ENCODE data around the gene SEL1L.
"Not testable (repeated sequence)": the region's sequence is repeated elsewhere in the genome, so short reads cannot be mapped to it uniquely, and the experiment has no call there.

DNA sequence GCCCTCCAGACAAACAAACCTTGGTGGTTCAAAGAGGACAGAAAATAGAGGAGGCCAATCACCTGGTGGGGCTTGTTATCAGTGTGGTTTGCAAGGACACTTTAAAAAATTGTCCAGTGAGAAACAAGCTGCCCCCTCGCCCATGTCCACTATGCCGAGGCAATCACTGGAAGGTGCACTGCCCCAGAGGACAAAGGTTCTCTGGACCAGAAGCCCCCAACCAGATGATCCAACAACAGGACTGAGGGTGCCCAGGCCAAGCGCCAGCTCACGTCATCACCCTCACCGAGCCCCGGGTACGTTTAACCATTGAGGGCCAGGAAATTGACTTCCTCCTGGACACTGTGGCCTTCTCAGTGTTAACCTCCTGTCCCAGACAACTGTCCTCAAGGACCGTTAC is 17.7 kb downstream of the SEL1L start:
- TF ChIP-seq, protein P1, sequence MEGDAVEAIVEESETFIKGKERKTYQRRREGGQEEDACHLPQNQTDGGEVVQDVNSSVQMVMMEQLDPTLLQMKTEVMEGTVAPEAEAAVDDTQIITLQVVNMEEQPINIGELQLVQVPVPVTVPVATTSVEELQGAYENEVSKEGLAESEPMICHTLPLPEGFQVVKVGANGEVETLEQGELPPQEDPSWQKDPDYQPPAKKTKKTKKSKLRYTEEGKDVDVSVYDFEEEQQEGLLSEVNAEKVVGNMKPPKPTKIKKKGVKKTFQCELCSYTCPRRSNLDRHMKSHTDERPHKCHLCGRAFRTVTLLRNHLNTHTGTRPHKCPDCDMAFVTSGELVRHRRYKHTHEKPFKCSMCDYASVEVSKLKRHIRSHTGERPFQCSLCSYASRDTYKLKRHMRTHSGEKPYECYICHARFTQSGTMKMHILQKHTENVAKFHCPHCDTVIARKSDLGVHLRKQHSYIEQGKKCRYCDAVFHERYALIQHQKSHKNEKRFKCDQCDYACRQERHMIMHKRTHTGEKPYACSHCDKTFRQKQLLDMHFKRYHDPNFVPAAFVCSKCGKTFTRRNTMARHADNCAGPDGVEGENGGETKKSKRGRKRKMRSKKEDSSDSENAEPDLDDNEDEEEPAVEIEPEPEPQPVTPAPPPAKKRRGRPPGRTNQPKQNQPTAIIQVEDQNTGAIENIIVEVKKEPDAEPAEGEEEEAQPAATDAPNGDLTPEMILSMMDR (IDR thresholded peaks at IDR 0.05; ENCODE audit: insufficient read depth, low read length, poor library complexity, severe bottlenecking), result not testable (repeated sequence)
- not testable (repeated sequence) for TF ChIP-seq EZH2phosphoT487 (conservative IDR thresholded peaks at IDR 0.05; ENCODE audit: low read length)
